HEK293 (cell line): ENCODE results near the gene LRRC72.

Source experiments
- CTCF ChIA-PET: fragments of 350-600 bp; formaldehyde crosslinking; extraction: SDS; loops from one replicate; lab custom pipeline; 2021; ENCODE audit warnings: antibody characterized with exemption; lab: Yijun Ruan, JAX
- POLR2A ChIA-PET: fragments of 300-600 bp; formaldehyde crosslinking; extraction: SDS; loops from one replicate; lab custom pipeline; 2020; ENCODE audit warnings: antibody characterized with exemption, inconsistent platforms; lab: Yijun Ruan, JAX
- H3K27ac ChIP-seq: fragments of 200-500 bp; sonication (Bioruptor generic); 2 replicates; pipeline ENCODE4 v1.5.1; 2014; ENCODE audit warnings: low read depth, low read length, control low read depth, inconsistent platforms; ENCODE audit errors: extremely low read depth
- H3K36me3 ChIP-seq, 2 experiments: fragments of 200-500 bp in 1 of 2; sonication (Bioruptor generic) in 1 of 2; 1 replicate in 1 of 2; 2 replicates in 1 of 2; pipeline ENCODE4 v1.5.1; 2014 to 2017; ENCODE audit warnings: inconsistent platforms in 2 of 2, low read length in 2 of 2; ENCODE audit not compliant: control insufficient read depth in 2 of 2, insufficient read depth in 1 of 2
- H3K4me1 ChIP-seq: fragments of 200-500 bp; sonication (Bioruptor generic); 2 replicates; pipeline ENCODE4 v1.5.1; 2014; ENCODE audit warnings: mild to moderate bottlenecking, low read length, inconsistent platforms; ENCODE audit not compliant: control insufficient read depth, insufficient read depth
- H3K4me3 ChIP-seq: 2 replicates; pipeline ENCODE4 v1.5.1; 2011; ENCODE audit warnings: low read depth, mild to moderate bottlenecking, control low read depth, low read length, moderate library complexity
- H3K9me3 ChIP-seq: fragments of 200-500 bp; sonication (Bioruptor generic); 2 replicates; pipeline ENCODE4 v1.5.1; 2014; ENCODE audit warnings: low read depth, low read length, inconsistent platforms; ENCODE audit not compliant: control insufficient read depth, insufficient read depth
- GLIS2 ChIP-seq: fragments of 450-650 bp; formaldehyde crosslinking; IDR thresholded peaks from 2 replicates; pipeline ENCODE4 v1.5.1; 2016; ENCODE audit warnings: missing biosample characterization, missing genetic modification characterization
- HIC1 ChIP-seq: fragments of 450-650 bp; formaldehyde crosslinking; IDR thresholded peaks from 2 replicates; pipeline ENCODE4 v1.5.1; 2016; ENCODE audit warnings: missing biosample characterization, missing genetic modification characterization
- HOXD13 ChIP-seq: sonication (generic); formaldehyde crosslinking; IDR thresholded peaks from 2 replicates; pipeline ENCODE4 v1.8.0; 2022; ENCODE audit warnings: missing genetic modification reagents, borderline replicate concordance
- KLF10 ChIP-seq: fragments of 450-650 bp; IDR thresholded peaks from 2 replicates; pipeline ENCODE4 v1.5.1; 2018; ENCODE audit warnings: missing biosample characterization, mild to moderate bottlenecking, missing genetic modification characterization
- KLF16 ChIP-seq: fragments of 450-650 bp; formaldehyde crosslinking; IDR thresholded peaks from 2 replicates; pipeline ENCODE4 v1.5.1; 2017; ENCODE audit warnings: missing biosample characterization, missing genetic modification characterization
- YY1 ChIP-seq: fragments of 450-650 bp; formaldehyde crosslinking; IDR thresholded peaks from 2 replicates; pipeline ENCODE4 v1.5.1; 2018; ENCODE audit warnings: missing biosample characterization, missing genetic modification characterization
- ZBTB1 ChIP-seq: fragments of 450-650 bp; formaldehyde crosslinking; IDR thresholded peaks from 2 replicates; pipeline ENCODE4 v1.5.1; 2016; ENCODE audit warnings: missing biosample characterization, missing genetic modification characterization
- ZBTB44 ChIP-seq: fragments of 450-650 bp; IDR thresholded peaks from 2 replicates; pipeline ENCODE4 v1.5.1; 2018; ENCODE audit warnings: missing biosample characterization, mild to moderate bottlenecking, missing genetic modification characterization
- ZFHX2 ChIP-seq: fragments of 450-650 bp; formaldehyde crosslinking; conservative IDR thresholded peaks from 2 replicates; pipeline ENCODE4 v1.5.1; 2016; ENCODE audit warnings: missing biosample characterization, missing genetic modification characterization
- ZNF184 ChIP-seq: fragments of 450-650 bp; IDR thresholded peaks from 2 replicates; pipeline ENCODE4 v1.5.1; 2018; ENCODE audit warnings: missing biosample characterization, mild to moderate bottlenecking, missing genetic modification characterization
- ZNF473 ChIP-seq: fragments of 450-650 bp; formaldehyde crosslinking; IDR thresholded peaks from 2 replicates; pipeline ENCODE4 v1.5.1; 2017; ENCODE audit warnings: missing biosample characterization, missing genetic modification characterization
- ZNF518A ChIP-seq: fragments of 450-650 bp; formaldehyde crosslinking; conservative IDR thresholded peaks from 2 replicates; pipeline ENCODE4 v1.5.1; 2016; ENCODE audit warnings: low read depth, missing biosample characterization, missing genetic modification characterization
- ZNF530 ChIP-seq: fragments of 450-650 bp; formaldehyde crosslinking; IDR thresholded peaks from 2 replicates; pipeline ENCODE4 v1.5.1; 2016; ENCODE audit warnings: low read depth, missing biosample characterization, missing genetic modification characterization
- ZNF544 ChIP-seq: fragments of 450-650 bp; formaldehyde crosslinking; IDR thresholded peaks from 2 replicates; pipeline ENCODE4 v1.5.0; 2017; ENCODE audit warnings: missing biosample characterization, missing genetic modification characterization
- ZNF549 ChIP-seq: fragments of 450-650 bp; IDR thresholded peaks from 2 replicates; pipeline ENCODE4 v1.5.1; 2018; ENCODE audit warnings: missing biosample characterization, missing genetic modification characterization, mild to moderate bottlenecking, inconsistent platforms, moderate library complexity
- ZNF560 ChIP-seq: fragments of 450-650 bp; formaldehyde crosslinking; IDR thresholded peaks from 2 replicates; pipeline ENCODE4 v1.5.1; 2017; ENCODE audit warnings: missing biosample characterization, missing genetic modification characterization, borderline replicate concordance
- ZNF580 ChIP-seq: fragments of 450-650 bp; formaldehyde crosslinking; IDR thresholded peaks from 2 replicates; pipeline ENCODE4 v1.5.1; 2016; ENCODE audit warnings: missing biosample characterization, missing genetic modification characterization
- ZNF645 ChIP-seq: fragments of 450-650 bp; formaldehyde crosslinking; IDR thresholded peaks from 2 replicates; pipeline ENCODE4; 2016; ENCODE audit warnings: missing biosample characterization, missing genetic modification characterization
- ZNF704 ChIP-seq: fragments of 450-650 bp; formaldehyde crosslinking; IDR thresholded peaks from 2 replicates; pipeline ENCODE4 v1.5.1; 2016; ENCODE audit warnings: missing biosample characterization, missing genetic modification characterization
- ZNF747 ChIP-seq: fragments of 450-650 bp; formaldehyde crosslinking; IDR thresholded peaks from 2 replicates; pipeline ENCODE4 v1.5.1; 2016; ENCODE audit warnings: missing biosample characterization, missing genetic modification characterization

LRRC72 gene

GRCh38 chr7:16606704-16607103 lies 80.1 kb downstream of the LRRC72 start:
- Histone ChIP-seq H3K36me3 (peaks cover 24 to 44% of the 10 kb centered on the region in 2 experiments), H3K27ac (no peak overlapping the region), H3K4me1 (no peaks in the 10 kb centered on the region), H3K4me3 (no peak overlapping the region), H3K9me3 (no peaks in the 10 kb centered on the region)
- TF ChIP-seq HIC1 (tag by site-specific recombination) (no peak), GLIS2 (tag by site-specific recombination) (no peak), ZNF580 (tag by site-specific recombination) (no peak), ZNF530 (tag by site-specific recombination) (no peak), ZNF473 (no peak), ZFHX2 (tag by site-specific recombination) (no peak), ZNF518A (no peak), ZNF645 (no peak), KLF16 (tag by site-specific recombination) (no peak), ZNF747 (tag by site-specific recombination) (no peak), ZNF184 (tag by site-specific recombination) (no peak), ZNF544 (tag by site-specific recombination) (no peak), ZBTB1 (no peak), KLF10 (tag by site-specific recombination) (no peak), ZNF549 (tag by site-specific recombination) (no peak), ZNF560 (no peak), YY1 (tag by site-specific recombination) (no peak), HOXD13 (CRISPR knock-in tag) (no peak)
- ChIA-PET CTCF (no interaction called here), POLR2A (no interaction called here)

GRCh38 chr7:16609842-16610450 lies 83.3 kb downstream of the LRRC72 start:
- H3K4me3 ChIP-seq = no peak overlapping the region
- no peak for TF ChIP-seq ZNF704 (tag by site-specific recombination)
- no peak for TF ChIP-seq ZBTB44
- ChIA-PET POLR2A (no interaction called here), CTCF (interaction anchor here (0.6 to 0.7 kb wide), 2 partner anchors 22 to 278 kb away, joined by 3 read pairs; no protein-coding TSS in a partner anchor)
- peaks cover 20 to 25% of the 10 kb centered on the region in 2 experiments for H3K36me3 ChIP-seq
- no peak overlapping the region for H3K27ac ChIP-seq
- no peaks in the 10 kb centered on the region for H3K9me3 ChIP-seq
- H3K4me1 ChIP-seq = no peaks in the 10 kb centered on the region
